ENCODE results near the gene FAM181A. TPM values are rescaled to one million over a fixed set of nuclear protein-coding genes. Genes with fewer than 3 reads are reported as not detected.

FAM181A gene
- total RNA-seq (2022; extraction: Qiagen RNA extraction; ENCODE audit: low read depth), result not detected in 5 replicates

GRCh38 chr14:93926873-93927799, at the start of gene FAM181A:
FAM181A (plus strand) TSS chr14:93927344; CDS start chr14:93928286, 942 bp downstream.

GRCh38 chr14:93976477-93977057, 49.4 kb downstream of the FAM181A start, which contains the start of gene ASB2:
ASB2 (minus strand) TSS chr14:93976570; CDS start chr14:93964539, 12,031 bp downstream.

Other genes with a start within 250 kb of the FAM181A start
- gene PRIMA1, start 138.9 kb upstream of the FAM181A start, total RNA-seq (2022; extraction: Qiagen RNA extraction; ENCODE audit: low read depth), result 0.13 to 0.43 TPM (median 0.39 TPM) in 5 replicates
- gene ASB2, start 49.2 kb downstream of the FAM181A start, total RNA-seq (2022; extraction: Qiagen RNA extraction; ENCODE audit: low read depth), result 0.60 to 2.0 TPM (median 1.0 TPM) in 5 replicates
- not detected in 5 replicates for gene CCDC197, start 70.0 kb downstream of the FAM181A start, total RNA-seq (2022; extraction: Qiagen RNA extraction; ENCODE audit: low read depth)
- gene OTUB2, start 99.0 kb downstream of the FAM181A start, total RNA-seq (2022; extraction: Qiagen RNA extraction; ENCODE audit: low read depth), result 3.1 to 4.8 TPM (median 3.8 TPM) in 5 replicates
- gene DDX24, start 153.9 kb downstream of the FAM181A start, total RNA-seq (2022; extraction: Qiagen RNA extraction; ENCODE audit: low read depth), result 173 to 199 TPM (median 182 TPM) in 5 replicates
- 16.1 to 19.6 TPM (median 18.6 TPM) in 5 replicates for gene IFI27L1, start 154.0 kb downstream of the FAM181A start, total RNA-seq (2022; extraction: Qiagen RNA extraction; ENCODE audit: low read depth)
- gene IFI27, start 183.4 kb downstream of the FAM181A start, total RNA-seq (2022; extraction: Qiagen RNA extraction; ENCODE audit: low read depth), result 0.70 to 1.6 TPM (median 1.2 TPM) in 5 replicates
- 46.1 to 56.7 TPM (median 53.0 TPM) in 5 replicates for gene IFI27L2, start 202.3 kb downstream of the FAM181A start, total RNA-seq (2022; extraction: Qiagen RNA extraction; ENCODE audit: low read depth)
- gene PPP4R4, start 247.0 kb downstream of the FAM181A start, total RNA-seq (2022; extraction: Qiagen RNA extraction; ENCODE audit: low read depth), result 0.06 to 0.58 TPM (median 0.37 TPM) in 5 replicates